NCI-H82 treated with DMSO at 0.1 percent for 48 hours (cell line): ENCODE results near the gene APEX1.
"Not testable (repeated sequence)": the region's sequence is repeated elsewhere in the genome, so short reads cannot be mapped to it uniquely, and the experiment has no call there.

Experiments used
- DNase-seq: peaks from one replicate; lab custom pipeline; 2025; ENCODE audit not compliant: unreplicated experiment; lab: John Stamatoyannopoulos, UW

APEX1 gene

GRCh38 chr14:20435582-20436362 is 19.3 kb upstream of the APEX1 start, which contains the start of gene KLHL33:
Gene KLHL33, minus strand, starts transcription at chr14:20436166. Its CDS starts 355 bp downstream, at chr14:20435811.
- DNase-seq: no peak

- no peak for DNase-seq
These were observed 18.7 kb upstream of the APEX1 start for GRCh38 chr14:20436363-20436755.

GRCh38 chr14:20438664-20439063 is 16.4 kb upstream of the APEX1 start:
- DNase-seq: no peak

GRCh38 chr14:20440465-20440864 is 14.6 kb upstream of the APEX1 start:
- DNase-seq: no peak

- no peak for DNase-seq
These were observed 14.1 kb upstream of the APEX1 start for GRCh38 chr14:20440882-20441281.

- DNase-seq: no peak
These were observed 13.6 kb upstream of the APEX1 start for GRCh38 chr14:20441461-20441860.

GRCh38 chr14:20443650-20444049 is 11.4 kb upstream of the APEX1 start:
- DNase-seq: not testable (repeated sequence)

GRCh38 chr14:20446889-20447288 is 8.1 kb upstream of the APEX1 start:
- no peak for DNase-seq

- DNase-seq: not testable (repeated sequence)
These were observed 2.2 kb upstream of the APEX1 start for GRCh38 chr14:20452831-20453230.

GRCh38 chr14:20455355-20456300 is 602 bp downstream of the APEX1 start:
- DNase-seq: no peak

- DNase-seq: no peak
These were observed 1.9 kb downstream of the APEX1 start for GRCh38 chr14:20456971-20457370.

- no peak for DNase-seq
These were observed 3.2 kb downstream of the APEX1 start for GRCh38 chr14:20458031-20458789.

- DNase-seq: no peak
These were observed 5.6 kb downstream of the APEX1 start for GRCh38 chr14:20460458-20461224.

- peak; percentile 98 for DNase-seq
These were observed 6.5 kb downstream of the APEX1 start, which contains the start of gene PIP4P1 for GRCh38 chr14:20461225-20462141. Gene PIP4P1, minus strand, starts transcription at chr14:20461434. Its CDS starts 109 bp downstream, at chr14:20461325.

- DNase-seq: no peak
These were observed 13.8 kb downstream of the APEX1 start for GRCh38 chr14:20468764-20469241.

- peak; percentile 85 for DNase-seq
These were observed 14.3 kb downstream of the APEX1 start, which contains the start of gene PNP for GRCh38 chr14:20469242-20469889. Gene PNP, plus strand, starts transcription at chr14:20469406. Its CDS starts 119 bp downstream, at chr14:20469525.

- DNase-seq: no peak
These were observed 15.0 kb downstream of the APEX1 start for GRCh38 chr14:20469890-20470602.

GRCh38 chr14:20470603-20470901 is 15.5 kb downstream of the APEX1 start:
- no peak for DNase-seq
